HepG2 (cell line): ENCODE results near the gene SERP1. TPM values are rescaled to one million over a fixed set of nuclear protein-coding genes. Genes with fewer than 3 reads are reported as not detected.

ENCODE experiments used
- ATAC-seq: fragments of 200-7000 bp; cut with Tn5 transposase; 3 replicates; pipeline ENCODE4 v1.9.1; 2020; ENCODE audit warnings: mild to moderate bottlenecking, moderate library complexity
- BruUV-seq: library from RNA; stranded (reverse); fragments of 400-500 nt; replicated peaks from 2 replicates; lab custom pipeline; 2021; lab: Mats Ljungman, UMichigan
- CTCF ChIA-PET: fragments of 300-600 bp; formaldehyde crosslinking; extraction: SDS; loops from one replicate; lab custom pipeline; 2021; ENCODE audit warnings: low total read pairs, inconsistent platforms, low intra/inter-chr PET ratio; lab: Yijun Ruan, JAX
- POLR2A ChIA-PET: fragments of 350-600 bp; sonication (Branson Sonifier 250); formaldehyde crosslinking; loops from one replicate; lab custom pipeline; 2020; ENCODE audit warnings: antibody characterized with exemption, inconsistent platforms; lab: Yijun Ruan, JAX
- DNase-seq: peaks from one replicate; pipeline ENCODE4 v3.0.0-alpha.2; 2015; ENCODE audit warnings: low spot score
- FAIRE-seq: peaks from 3 replicates; lab custom pipeline; 2011; peaks lifted over from hg19 to GRCh38; lab: Jason Lieb, UNC
- H2AFZ ChIP-seq: one replicate; pipeline ENCODE4 v1.6.1; 2011; ENCODE audit warnings: low read length, inconsistent platforms
- H3K27ac ChIP-seq: fragments of 300-600 bp; 3 replicates; pipeline ENCODE4 v1.8.0; 2011; ENCODE audit warnings: mixed run types, mild to moderate bottlenecking, mixed read lengths, low read length, inconsistent platforms; ENCODE audit not compliant: insufficient read depth; ENCODE audit errors: extremely low read length
- H3K27me3 ChIP-seq, 2 experiments: fragments of 200-600 bp in 1 of 2; 2 replicates in 1 of 2; 3 replicates in 1 of 2; pipeline versions ENCODE4 v1.6.0 to v1.8.0; 2011; ENCODE audit warnings: low read length in 2 of 2, mild to moderate bottlenecking in 2 of 2, moderate library complexity in 2 of 2, inconsistent platforms in 1 of 2; ENCODE audit not compliant: insufficient read depth in 2 of 2, control insufficient read depth in 1 of 2
- H3K36me3 ChIP-seq, 2 experiments: fragments of 200-600 bp in 1 of 2; replicated peaks in 1 of 2; 2 replicates in 1 of 2; 3 replicates in 1 of 2; pipeline versions ENCODE4 v1.5.1 to v1.8.0; 2011; ENCODE audit warnings: low read length in 2 of 2, inconsistent platforms in 1 of 2; ENCODE audit not compliant: insufficient read depth in 2 of 2, control insufficient read depth in 1 of 2
- H3K4me1 ChIP-seq: 2 replicates; pipeline ENCODE4 v1.5.1; 2012; ENCODE audit warnings: low read length, inconsistent platforms; ENCODE audit not compliant: insufficient read depth
- H3K4me2 ChIP-seq: 2 replicates; pipeline ENCODE4 v1.6.0; 2011; ENCODE audit warnings: low read depth, low read length, inconsistent platforms
- H3K4me3 ChIP-seq, 3 experiments: fragments of 200-600 bp in 1 of 3; sonication (generic), shearing (Covaris generic) in 1 of 3; replicated peaks in 1 of 3; 2 replicates each; pipeline ENCODE4 v1.5.1; 2011 to 2016; ENCODE audit warnings: low read length in 3 of 3, inconsistent platforms in 2 of 3, low read depth in 2 of 3, mild to moderate bottlenecking in 2 of 3, control low read depth in 1 of 3, mixed read lengths in 1 of 3; ENCODE audit not compliant: insufficient read depth in 1 of 3
- H3K79me2 ChIP-seq: one replicate; pipeline ENCODE4 v1.6.1; 2011; ENCODE audit warnings: low read length, inconsistent platforms; ENCODE audit not compliant: insufficient read depth
- H3K9ac ChIP-seq: 2 replicates; pipeline ENCODE4 v1.6.0; 2011; ENCODE audit warnings: mild to moderate bottlenecking, low read depth, low read length, inconsistent platforms; ENCODE audit not compliant: insufficient read depth
- H3K9me3 ChIP-seq: 2 replicates; pipeline ENCODE4 v1.5.1; 2012; ENCODE audit warnings: mild to moderate bottlenecking, low read length
- H4K20me1 ChIP-seq: 2 replicates; pipeline ENCODE4 v1.6.0; 2011; ENCODE audit warnings: inconsistent platforms, mild to moderate bottlenecking, low read length, moderate library complexity; ENCODE audit not compliant: insufficient read depth
- EHMT2 ChIP-seq: fragments of 200-600 bp; sonication (generic); IDR thresholded peaks from 2 replicates; pipeline ENCODE4 v1.7.0; 2017; ENCODE audit warnings: antibody characterized with exemption, low read depth, low read length, borderline replicate concordance
- GPBP1L1 ChIP-seq: sonication (generic); formaldehyde crosslinking; IDR thresholded peaks from 2 replicates; pipeline ENCODE4 v1.5.0; 2020; ENCODE audit warnings: mild to moderate bottlenecking, missing genetic modification reagents
- HDAC1 ChIP-seq: sonication (generic); formaldehyde crosslinking; IDR thresholded peaks from 2 replicates; pipeline ENCODE4 v1.5.1; 2020; ENCODE audit warnings: mild to moderate bottlenecking, missing genetic modification reagents
- HNRNPUL1 ChIP-seq: fragments of 200-400 bp; formaldehyde crosslinking; IDR thresholded peaks from 2 replicates; pipeline ENCODE4 v1.6.1; 2017; ENCODE audit warnings: low read depth, mild to moderate bottlenecking, low read length, moderate library complexity
- MATR3 ChIP-seq: sonication (generic); formaldehyde crosslinking; IDR thresholded peaks from 2 replicates; pipeline ENCODE4 v1.4.0; 2020; ENCODE audit warnings: missing genetic modification reagents
- MXD3 ChIP-seq: IDR thresholded peaks from 2 replicates; pipeline ENCODE4 v1.6.1; 2016; ENCODE audit warnings: mild to moderate bottlenecking, missing biosample characterization, missing genetic modification reagents
- MYC ChIP-seq: sonication (generic); formaldehyde crosslinking; IDR thresholded peaks from 2 replicates; pipeline ENCODE4 v1.9.0; 2021; ENCODE audit warnings: missing genetic modification reagents, borderline replicate concordance
- PHF20 ChIP-seq: sonication (generic); formaldehyde crosslinking; IDR thresholded peaks from 2 replicates; pipeline ENCODE4 v1.5.0; 2020; ENCODE audit warnings: mild to moderate bottlenecking, missing genetic modification reagents
- SIX4 ChIP-seq: sonication (generic); formaldehyde crosslinking; IDR thresholded peaks from 2 replicates; pipeline ENCODE4 v1.4.0; 2020; ENCODE audit warnings: missing genetic modification reagents
- SMAD3 ChIP-seq: sonication (generic); formaldehyde crosslinking; IDR thresholded peaks from 2 replicates; pipeline ENCODE4 v1.4.0; 2020; ENCODE audit warnings: missing genetic modification reagents
- SOX13 ChIP-seq, 3 experiments: fragments of 450-650 bp in 1 of 3; sonication (generic) in 1 of 3; formaldehyde crosslinking in 1 of 3; IDR thresholded peaks in 2 of 3; conservative IDR thresholded peaks in 1 of 3; 2 replicates each; pipeline versions ENCODE4 v1.5.0 to v1.6.1; 2016 to 2020; ENCODE audit warnings: antibody characterized with exemption in 1 of 3, mild to moderate bottlenecking in 1 of 3, missing compliant biosample characterization in 1 of 3, missing genetic modification reagents in 1 of 3, moderate library complexity in 1 of 3
- SUZ12 ChIP-seq: fragments of 150-350 bp; IDR thresholded peaks from 2 replicates; pipeline ENCODE4 v1.6.1; 2014; ENCODE audit warnings: low read depth, low read length
- ZBTB42 ChIP-seq: sonication (generic); formaldehyde crosslinking; IDR thresholded peaks from 2 replicates; pipeline ENCODE4 v1.5.0; 2020; ENCODE audit warnings: mild to moderate bottlenecking, missing genetic modification reagents
- ZFP37 ChIP-seq: sonication (generic); formaldehyde crosslinking; IDR thresholded peaks from 2 replicates; pipeline ENCODE4 v1.4.0; 2020; ENCODE audit warnings: missing genetic modification reagents, borderline replicate concordance
- ZFP91 ChIP-seq: sonication (generic); formaldehyde crosslinking; IDR thresholded peaks from 2 replicates; pipeline ENCODE4 v1.9.0; 2022; ENCODE audit warnings: missing genetic modification reagents, mild to moderate bottlenecking, borderline replicate concordance
- ZNF235 ChIP-seq: sonication (generic); formaldehyde crosslinking; IDR thresholded peaks from 2 replicates; pipeline ENCODE4 v1.8.1; 2023; ENCODE audit warnings: mild to moderate bottlenecking, missing genetic modification reagents, borderline replicate concordance
- ZNF530 ChIP-seq: sonication (generic); formaldehyde crosslinking; IDR thresholded peaks from 2 replicates; pipeline ENCODE4 v1.5.0; 2020; ENCODE audit warnings: low read depth, mild to moderate bottlenecking, missing genetic modification reagents
- ZNF703 ChIP-seq: sonication (generic); formaldehyde crosslinking; IDR thresholded peaks from 2 replicates; pipeline ENCODE4 v1.5.1; 2020; ENCODE audit warnings: missing genetic modification reagents, mild to moderate bottlenecking, moderate library complexity, borderline replicate concordance
- ZNF780A ChIP-seq: sonication (generic); formaldehyde crosslinking; IDR thresholded peaks from 2 replicates; pipeline ENCODE4 v1.8.0; 2022; ENCODE audit warnings: mild to moderate bottlenecking, missing genetic modification reagents, moderate library complexity
- WGBS: methylation state at CpG from one replicate; pipeline ENCODE4 v1.1.6; 2017; ENCODE audit warnings: low lambda C conversion rate; 5-methylcytosine and 5-hydroxymethylcytosine counted together
- in situ Hi-C: cut with HindIII; loops from 2 replicates; pipeline ENCODE4 v1.10.0; 2017; ENCODE audit warnings: low pct_unique_long_range_greater_than_20kb; ENCODE audit not compliant: extremely low pct_ligation_motif_present
- intact Hi-C: fragments of 100-400 bp; cut with micrococcal nuclease; formaldehyde crosslinking; loops from one replicate; pipeline ENCODE4 v1.10.0; 2022; ENCODE audit not compliant: unreplicated experiment
- polyA plus RNA-seq, 8 experiments: library from polyadenylated mRNA; depleted of rRNA in 3 of 8; stranded (reverse) in 7 of 8; unstranded in 1 of 8; fragments of >200 nt; fragmentation: Illumina TruSeq in 4 of 8; extraction: Trizol in 4 of 8; gene quantifications; 2 replicates each; pipeline versions ENCODE4 v1.2.1 to v1.2.3, GENCODE V29; 2011 to 2016; ENCODE audit warnings: low read depth in 4 of 8, missing spikeins in 1 of 8, mixed read lengths in 1 of 8; ENCODE audit not compliant: insufficient read depth in 1 of 8
- total RNA-seq, 5 experiments: library from RNA; depleted of rRNA; stranded (reverse); fragments of >200 nt; fragmentation: Illumina TruSeq; extraction: Trizol; gene quantifications; 2 replicates each; pipeline ENCODE4 v1.2.3, GENCODE V29; 2016; ENCODE audit warnings: low read depth in 1 of 5
- TF ChIP-seq, protein P1 (sequence below): sonication (generic); formaldehyde crosslinking; IDR thresholded peaks from 2 replicates; pipeline ENCODE4 v1.8.1; 2022; ENCODE audit warnings: low read depth, mild to moderate bottlenecking, missing genetic modification reagents

The SERP1 gene
- total and polyA plus RNA-seq, 2 of the 13 experiments (the other 11 are each of a cell fraction or from before 2014, with no cell fraction given) = 61.2 to 95.0 TPM

DNA sequence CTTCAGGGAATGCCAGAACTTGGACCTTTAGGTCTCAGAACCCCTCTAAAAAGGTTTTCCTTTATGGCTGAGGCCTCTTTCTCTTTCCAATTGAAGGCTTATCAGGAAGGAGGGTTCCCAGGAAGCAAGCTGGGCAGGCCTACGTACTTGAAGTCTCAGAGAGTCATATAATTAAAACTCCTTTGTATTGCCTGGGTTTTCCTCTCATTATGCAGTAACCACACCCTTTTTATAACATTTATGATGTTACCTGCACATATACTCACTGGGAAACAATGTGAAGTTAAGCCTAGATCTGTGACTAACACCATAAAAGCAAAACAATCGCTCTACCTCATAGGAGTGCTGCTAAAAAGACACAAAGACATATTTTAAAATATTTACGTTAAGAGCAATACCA is 27.3 kb downstream of the SERP1 start:
- POLR2A ChIA-PET = no interaction called here
- no peak overlapping the region for H3K4me2 ChIP-seq
- DNase-seq = no peak
- no peaks in the 10 kb centered on the region for H3K9me3 ChIP-seq
- no peak overlapping the region for H2AFZ ChIP-seq
- no peaks in the 10 kb centered on the region for H3K79me2 ChIP-seq
- in situ Hi-C loops (no loop called here), intact Hi-C loops (no loop called here)
- no peak for FAIRE-seq
- H3K36me3 ChIP-seq = no peaks in the 10 kb centered on the region
- no peak overlapping the region for H3K9ac ChIP-seq
- peaks cover 0 to 34% of the 10 kb centered on the region in 2 experiments; a peak in 4 of 5 replicates for H3K27me3 ChIP-seq
- TF ChIP-seq SUZ12 (no peak), MXD3 (no peak), ZFP91 (no peak), EHMT2 (no peak), ZNF530 (CRISPR knock-in tag) (no peak), MATR3 (CRISPR knock-in tag) (no peak), HNRNPUL1 (no peak), GPBP1L1 (CRISPR knock-in tag) (no peak), SIX4 (CRISPR knock-in tag) (no peak), PHF20 (CRISPR knock-in tag) (no peak), MYC (CRISPR knock-in tag) (no peak), ZNF235 (no peak), ZNF703 (CRISPR knock-in tag) (no peak), SOX13 (IDR thresholded peaks at IDR 0.05) (no peak), SOX13 (CRISPR knock-in tag; conservative IDR thresholded peaks at IDR 0.05 in 1 of 2, IDR thresholded peaks at IDR 0.05 in 1 of 2) (no peak), SMAD3 (no peak), HDAC1 (CRISPR knock-in tag) (no peak), ZBTB42 (no peak), ZNF780A (CRISPR knock-in tag) (no peak), ZFP37 (no peak)
- TF ChIP-seq, protein P1, sequence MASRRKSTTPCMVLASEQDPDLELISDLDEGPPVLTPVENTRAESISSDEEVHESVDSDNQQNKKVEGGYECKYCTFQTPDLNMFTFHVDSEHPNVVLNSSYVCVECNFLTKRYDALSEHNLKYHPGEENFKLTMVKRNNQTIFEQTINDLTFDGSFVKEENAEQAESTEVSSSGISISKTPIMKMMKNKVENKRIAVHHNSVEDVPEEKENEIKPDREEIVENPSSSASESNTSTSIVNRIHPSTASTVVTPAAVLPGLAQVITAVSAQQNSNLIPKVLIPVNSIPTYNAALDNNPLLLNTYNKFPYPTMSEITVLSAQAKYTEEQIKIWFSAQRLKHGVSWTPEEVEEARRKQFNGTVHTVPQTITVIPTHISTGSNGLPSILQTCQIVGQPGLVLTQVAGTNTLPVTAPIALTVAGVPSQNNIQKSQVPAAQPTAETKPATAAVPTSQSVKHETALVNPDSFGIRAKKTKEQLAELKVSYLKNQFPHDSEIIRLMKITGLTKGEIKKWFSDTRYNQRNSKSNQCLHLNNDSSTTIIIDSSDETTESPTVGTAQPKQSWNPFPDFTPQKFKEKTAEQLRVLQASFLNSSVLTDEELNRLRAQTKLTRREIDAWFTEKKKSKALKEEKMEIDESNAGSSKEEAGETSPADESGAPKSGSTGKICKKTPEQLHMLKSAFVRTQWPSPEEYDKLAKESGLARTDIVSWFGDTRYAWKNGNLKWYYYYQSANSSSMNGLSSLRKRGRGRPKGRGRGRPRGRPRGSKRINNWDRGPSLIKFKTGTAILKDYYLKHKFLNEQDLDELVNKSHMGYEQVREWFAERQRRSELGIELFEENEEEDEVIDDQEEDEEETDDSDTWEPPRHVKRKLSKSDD (CRISPR knock-in tag) = no peak
- H4K20me1 ChIP-seq = no peaks in the 10 kb centered on the region
- H3K4me1 ChIP-seq = peaks cover 12% of the 10 kb centered on the region
- no peak overlapping the region for H3K27ac ChIP-seq
- H3K4me3 ChIP-seq = no peak overlapping the region
- 81% methylated on average over 3 of the region's 3 CpGs for WGBS
- BruUV-seq = no TSS peak
- ATAC-seq = no peak
- CTCF ChIA-PET = no interaction called here
